ENCODE data around the gene RRP36. TPM values are rescaled to one million over a fixed set of nuclear protein-coding genes. Genes with fewer than 3 reads are reported as not detected.

The RRP36 gene
- total RNA-seq, 1 donor from 2014 or later = 93.3 TPM

DNA sequence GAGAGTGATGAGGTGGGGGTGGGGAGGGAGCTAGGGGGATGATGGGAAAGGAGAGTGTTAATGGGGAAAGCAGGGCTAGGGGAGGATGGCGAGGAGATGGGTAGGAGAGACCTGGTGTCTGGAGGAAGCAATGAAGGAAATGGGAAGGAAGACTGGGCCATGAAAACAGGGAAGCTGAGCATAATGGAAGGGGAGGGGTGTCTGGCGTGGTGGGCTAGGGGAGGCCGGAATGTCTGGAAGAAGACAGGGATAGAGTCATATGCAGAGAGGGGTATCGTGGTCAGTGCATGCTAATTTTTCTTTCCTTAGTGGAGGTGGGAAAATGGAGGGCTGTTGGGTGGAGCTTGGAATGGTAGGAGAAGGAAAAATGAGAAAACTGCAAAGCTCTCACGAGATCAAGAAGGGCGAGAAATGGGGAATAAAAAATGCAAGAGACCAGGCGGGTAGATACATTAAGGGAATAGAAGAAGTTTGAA, 7.0 kb upstream of the RRP36 start:
- peaks cover 32% of the 10 kb centered on the region for H3K4me1 Mint-ChIP-seq
- TF ChIP-seq EZH2phosphoT487 (IDR thresholded peaks at IDR 0.05) (no peak), EZH2 (IDR thresholded peaks at IDR 0.05) (no peak)
- TF ChIP-seq, protein P1, sequence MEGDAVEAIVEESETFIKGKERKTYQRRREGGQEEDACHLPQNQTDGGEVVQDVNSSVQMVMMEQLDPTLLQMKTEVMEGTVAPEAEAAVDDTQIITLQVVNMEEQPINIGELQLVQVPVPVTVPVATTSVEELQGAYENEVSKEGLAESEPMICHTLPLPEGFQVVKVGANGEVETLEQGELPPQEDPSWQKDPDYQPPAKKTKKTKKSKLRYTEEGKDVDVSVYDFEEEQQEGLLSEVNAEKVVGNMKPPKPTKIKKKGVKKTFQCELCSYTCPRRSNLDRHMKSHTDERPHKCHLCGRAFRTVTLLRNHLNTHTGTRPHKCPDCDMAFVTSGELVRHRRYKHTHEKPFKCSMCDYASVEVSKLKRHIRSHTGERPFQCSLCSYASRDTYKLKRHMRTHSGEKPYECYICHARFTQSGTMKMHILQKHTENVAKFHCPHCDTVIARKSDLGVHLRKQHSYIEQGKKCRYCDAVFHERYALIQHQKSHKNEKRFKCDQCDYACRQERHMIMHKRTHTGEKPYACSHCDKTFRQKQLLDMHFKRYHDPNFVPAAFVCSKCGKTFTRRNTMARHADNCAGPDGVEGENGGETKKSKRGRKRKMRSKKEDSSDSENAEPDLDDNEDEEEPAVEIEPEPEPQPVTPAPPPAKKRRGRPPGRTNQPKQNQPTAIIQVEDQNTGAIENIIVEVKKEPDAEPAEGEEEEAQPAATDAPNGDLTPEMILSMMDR (IDR thresholded peaks at IDR 0.05) = no peak

DNA sequence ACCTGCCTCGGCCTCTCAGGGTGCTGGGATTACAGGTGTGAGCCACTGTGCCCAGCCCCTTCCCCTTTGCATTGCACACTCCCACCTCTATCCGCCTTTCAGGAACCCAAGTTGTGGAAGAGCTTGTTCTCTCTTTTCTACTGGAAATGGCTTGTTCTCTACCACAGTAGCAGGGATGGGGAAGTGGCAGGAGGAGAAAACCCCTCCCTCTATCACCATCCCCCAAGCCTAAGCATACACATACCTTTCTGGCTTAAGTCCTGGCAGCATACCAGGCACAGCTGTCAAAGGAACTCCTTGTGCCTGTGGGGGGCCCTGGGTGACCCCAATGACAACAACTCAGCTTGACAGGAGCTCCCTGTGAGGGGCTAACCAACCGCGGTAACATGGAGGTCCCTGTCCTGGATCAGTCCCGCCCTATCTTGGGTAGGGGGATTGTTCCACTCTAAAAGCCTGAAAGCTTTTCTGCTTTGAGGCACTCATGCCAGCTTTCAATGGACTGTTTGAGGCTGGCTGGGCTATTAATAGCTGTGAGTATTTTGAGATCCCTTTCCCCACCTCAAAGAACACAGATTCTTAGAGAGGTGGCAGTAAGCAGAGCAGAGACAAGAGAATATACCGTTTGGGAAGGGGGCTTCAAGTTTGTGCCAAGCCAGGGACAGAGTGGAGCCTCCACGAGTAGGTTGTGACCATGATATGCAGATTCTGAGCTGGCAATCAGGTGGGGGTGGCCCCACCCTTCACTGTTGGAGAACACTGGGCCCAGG, 5.1 kb upstream of the RRP36 start:
- TF ChIP-seq EZH2 (IDR thresholded peaks at IDR 0.05) (no peak), EZH2phosphoT487 (IDR thresholded peaks at IDR 0.05) (no peak)
- TF ChIP-seq, protein P1 (IDR thresholded peaks at IDR 0.05) = no peak
- peaks cover 32% of the 10 kb centered on the region for H3F3A ChIP-seq (ENCODE audit: low read depth)
- peaks cover 58% of the 10 kb centered on the region for H3K79me2 ChIP-seq (ENCODE audit: low read depth)
- Mint-ChIP-seq H3K9me3 (no peaks in the 10 kb centered on the region), H3K4me1 (peaks cover 36% of the 10 kb centered on the region), H3K27ac (peak overlapping the region; percentile 83), H3K4me3 (peak overlapping the region; percentile 72), H3K36me3 (peaks cover 12% of the 10 kb centered on the region), H3K27me3 (ENCODE audit: insufficient read depth, low read depth) (peaks cover 10% of the 10 kb centered on the region)
- peak; percentile 33 for DNase-seq (ENCODE audit: low spot score)
- H3K9ac ChIP-seq = no peak overlapping the region
- H3K4me3 ChIP-seq = no peak overlapping the region
- H3K4me2 ChIP-seq = peak overlapping the region; percentile 29
- H3K9me3 ChIP-seq (ENCODE audit: low read depth) = no peaks in the 10 kb centered on the region
- peaks cover 16% of the 10 kb centered on the region for H4K20me1 ChIP-seq (ENCODE audit: low read depth)
- no peaks in the 10 kb centered on the region for H3K36me3 ChIP-seq
- H3K4me1 ChIP-seq = peaks cover 22% of the 10 kb centered on the region
- H2AFZ ChIP-seq (replicated peaks) = no peak overlapping the region
- H3K27me3 ChIP-seq = no peaks in the 10 kb centered on the region
- H3K27ac ChIP-seq = no peak overlapping the region

More for the DNA sequence above, 7.0 kb upstream of the RRP36 start:
- Histone ChIP-seq H3K79me2 (ENCODE audit: low read depth) (peaks cover 59% of the 10 kb centered on the region), H3F3A (ENCODE audit: low read depth) (peaks cover 16% of the 10 kb centered on the region), H4K20me1 (ENCODE audit: low read depth) (peaks cover 16% of the 10 kb centered on the region), H3K4me1 (peaks cover 18% of the 10 kb centered on the region), H3K27me3 (no peaks in the 10 kb centered on the region), H3K9me3 (ENCODE audit: low read depth) (no peaks in the 10 kb centered on the region), H3K4me2 (peak overlapping the region; percentile 84), H3K27ac (no peak overlapping the region), H2AFZ (replicated peaks) (peak overlapping the region; percentile 61), H3K36me3 (no peaks in the 10 kb centered on the region), H3K9ac (peak overlapping the region; percentile 47), H3K4me3 (peak overlapping the region; percentile 82)
- Mint-ChIP-seq H3K27ac (peak overlapping the region; percentile 30), H3K9me3 (no peaks in the 10 kb centered on the region), H3K27me3 (ENCODE audit: insufficient read depth, low read depth) (peaks cover 3% of the 10 kb centered on the region), H3K4me3 (peak overlapping the region; percentile 95), H3K36me3 (peaks cover 14% of the 10 kb centered on the region)
- DNase-seq (ENCODE audit: low spot score) = no peak

DNA sequence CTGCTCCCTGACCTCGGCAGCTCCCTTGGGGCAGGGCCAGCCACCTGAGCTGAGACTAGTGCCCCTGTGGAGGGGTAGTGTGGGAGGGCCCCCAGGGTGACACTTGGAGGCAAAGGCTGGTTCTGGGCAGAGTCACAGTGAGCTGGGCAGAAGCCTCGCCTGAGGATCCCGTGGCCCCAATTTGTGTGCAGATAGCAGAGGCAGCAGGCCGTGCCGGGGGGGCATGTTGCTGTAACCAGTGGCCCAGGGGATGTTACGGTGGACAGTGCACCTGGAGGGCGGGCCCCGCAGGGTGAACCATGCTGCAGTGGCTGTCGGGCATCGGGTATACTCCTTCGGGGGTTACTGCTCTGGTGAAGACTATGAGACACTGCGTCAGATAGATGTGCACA, 4.5 kb upstream of the RRP36 start:
- H3K4me3 Mint-ChIP-seq = no peak overlapping the region

More for the DNA sequence above, 4.5 kb upstream of the RRP36 start:
- Mint-ChIP-seq H3K9me3 (no peaks in the 10 kb centered on the region), H3K27ac (no peak overlapping the region), H3K36me3 (peaks cover 13% of the 10 kb centered on the region), H3K4me1 (peaks cover 32% of the 10 kb centered on the region), H3K27me3 (ENCODE audit: insufficient read depth, low read depth) (peaks cover 10% of the 10 kb centered on the region)
- TF ChIP-seq EZH2phosphoT487 (IDR thresholded peaks at IDR 0.05) = no peak
- TF ChIP-seq, protein P1 (IDR thresholded peaks at IDR 0.05) = no peak
- no peak for TF ChIP-seq EZH2 (IDR thresholded peaks at IDR 0.05)
- no peaks in the 10 kb centered on the region for H3K9me3 ChIP-seq (ENCODE audit: low read depth)
- H3K4me2 ChIP-seq = no peak overlapping the region
- H3K27ac ChIP-seq = no peak overlapping the region
- no peak overlapping the region for H3K4me3 ChIP-seq
- peaks cover 22% of the 10 kb centered on the region for H3K4me1 ChIP-seq
- no peak overlapping the region for H2AFZ ChIP-seq (replicated peaks)
- H3K9ac ChIP-seq = no peak overlapping the region
- no peak for DNase-seq (ENCODE audit: low spot score)
- H3F3A ChIP-seq (ENCODE audit: low read depth) = peaks cover 35% of the 10 kb centered on the region
- H3K27me3 ChIP-seq = no peaks in the 10 kb centered on the region
- no peaks in the 10 kb centered on the region for H3K36me3 ChIP-seq
- peaks cover 56% of the 10 kb centered on the region for H3K79me2 ChIP-seq (ENCODE audit: low read depth)
- H4K20me1 ChIP-seq (ENCODE audit: low read depth) = peaks cover 16% of the 10 kb centered on the region

Data from neural progenitor cell (in vitro differentiated cells).